ENCODE data around the gene RNF5. TPM values are rescaled to one million over a fixed set of nuclear protein-coding genes. Genes with fewer than 3 reads are reported as not detected.

The RNF5 gene
- polyA plus RNA-seq, 1 of the 3 experiments (the other 2 are of a cell fraction), result 110 TPM

DNA sequence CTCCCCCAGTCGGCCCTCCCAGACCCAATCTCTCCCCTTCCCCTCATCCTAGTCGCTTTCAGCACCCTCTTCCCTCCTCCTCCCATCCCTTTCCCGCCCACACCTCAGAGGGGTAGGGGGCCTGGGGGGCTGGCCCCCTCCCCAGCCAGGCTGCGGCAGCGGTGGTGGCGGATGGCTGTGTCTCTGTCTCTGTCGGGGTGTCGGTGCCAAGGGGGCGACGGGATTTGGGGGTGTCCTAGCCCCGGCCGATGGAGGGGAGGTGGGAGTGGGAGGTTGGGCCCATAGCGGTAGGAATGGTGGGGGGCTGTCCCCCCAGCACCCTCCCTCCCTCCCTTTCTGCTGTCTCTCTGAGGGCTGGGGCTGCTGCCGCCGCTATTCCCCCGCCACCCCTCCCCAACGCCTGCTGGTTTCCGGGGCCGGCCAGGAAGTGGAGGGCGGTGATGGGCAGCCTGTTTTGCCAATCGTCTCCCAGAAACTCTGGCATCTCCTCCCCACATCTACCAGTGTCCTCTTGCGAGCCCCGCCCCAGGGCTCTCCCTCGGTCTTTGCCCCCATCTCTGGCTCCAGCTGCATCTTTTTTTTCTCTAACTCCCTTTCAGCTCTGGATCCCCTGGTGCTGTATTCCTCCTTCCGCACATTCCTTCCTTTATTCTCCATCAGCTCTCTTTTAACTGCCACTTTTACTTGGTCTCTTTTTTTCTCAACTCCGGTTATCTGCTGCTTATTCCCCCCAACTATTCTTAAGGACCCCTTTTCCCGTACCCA is 2.3 kb upstream of the RNF5 start, which contains the start of gene AGPAT1:
Gene AGPAT1 (minus strand): TSS at position 374 of the 765 bp plus-strand sequence. CDS start 4,588 bp downstream, outside the sequence.
- Histone ChIP-seq H3F3A (replicated peaks; ENCODE audit: insufficient read depth) (peaks cover 13% of the 10 kb centered on the region), H4K20me1 (ENCODE audit: insufficient read depth) (no peaks in the 10 kb centered on the region), H3K4me2 (peak within 1 kb of the TSS; percentile 81), H3K9ac (peak within 1 kb of the TSS; percentile 84), H3K27ac (ENCODE audit: low read depth in 2 of 2, low read length in 1 of 2) (peak within 1 kb of the TSS; percentile 98 to 99), H3K4me3 (ENCODE audit: low read depth in 2 of 2, low read length in 1 of 2) (peak within 1 kb of the TSS; percentile 84 to 99), H3K36me3 (replicated peaks in 1 of 2; ENCODE audit: control insufficient read depth in 1 of 2, insufficient read depth in 2 of 2, low read length in 1 of 2) (peaks cover 3 to 12% of the 10 kb centered on the region in 2 experiments), H3K9me2 (no peaks in the 10 kb centered on the region), H3K4me1 (ENCODE audit: control insufficient read depth in 1 of 2, insufficient read depth in 2 of 2, low read depth in 1 of 2, low read length in 1 of 2) (peaks cover 12 to 40% of the 10 kb centered on the region in 2 experiments; a peak in 3 of 4 replicates), H3K79me2 (ENCODE audit: insufficient read depth) (peaks cover 55% of the 10 kb centered on the region), H2AFZ (ENCODE audit: low read depth) (peak within 1 kb of the TSS; percentile 88), H3K27me3 (ENCODE audit: insufficient read depth) (no peaks in the 10 kb centered on the region), H3K9me3 (no peaks in the 10 kb centered on the region)
- ChIA-PET POLR2A (interaction anchor here (0.7 to 4.1 kb wide), 5 partner anchors 14 to 511 kb away, joined by 3 to 22 read pairs (median 5); partner anchors contain the start of genes ATF6B, FKBPL, GPANK1 and PBX2), CTCF (interaction anchor here (0.7 to 1.6 kb wide), 4 partner anchors 10 to 128 kb away, joined by 3 to 4 read pairs (median 4); partner anchors contain the start of gene EGFL8)
- WGBS (ENCODE audit: low lambda C conversion rate), result under 1% methylated on average over 18 of the region's 27 CpGs
- peak; percentile 83 for TF ChIP-seq POLR2AphosphoS5 (IDR thresholded peaks at IDR 0.05; ENCODE audit: low read depth, low read length)
- peak; percentile 91 for TF ChIP-seq GABPA (IDR thresholded peaks at IDR 0.05; ENCODE audit: low read depth)
- TF ChIP-seq ELF1 (IDR thresholded peaks at IDR 0.05), result peak; percentile 61; the same call in 1 of the 2 replicates
- TF ChIP-seq, protein P1, sequence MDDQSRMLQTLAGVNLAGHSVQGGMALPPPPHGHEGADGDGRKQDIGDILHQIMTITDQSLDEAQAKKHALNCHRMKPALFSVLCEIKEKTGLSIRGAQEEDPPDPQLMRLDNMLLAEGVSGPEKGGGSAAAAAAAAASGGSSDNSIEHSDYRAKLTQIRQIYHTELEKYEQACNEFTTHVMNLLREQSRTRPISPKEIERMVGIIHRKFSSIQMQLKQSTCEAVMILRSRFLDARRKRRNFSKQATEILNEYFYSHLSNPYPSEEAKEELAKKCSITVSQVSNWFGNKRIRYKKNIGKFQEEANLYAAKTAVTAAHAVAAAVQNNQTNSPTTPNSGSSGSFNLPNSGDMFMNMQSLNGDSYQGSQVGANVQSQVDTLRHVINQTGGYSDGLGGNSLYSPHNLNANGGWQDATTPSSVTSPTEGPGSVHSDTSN (IDR thresholded peaks at IDR 0.05), result peak; percentile 100
- TF ChIP-seq, protein P2, sequence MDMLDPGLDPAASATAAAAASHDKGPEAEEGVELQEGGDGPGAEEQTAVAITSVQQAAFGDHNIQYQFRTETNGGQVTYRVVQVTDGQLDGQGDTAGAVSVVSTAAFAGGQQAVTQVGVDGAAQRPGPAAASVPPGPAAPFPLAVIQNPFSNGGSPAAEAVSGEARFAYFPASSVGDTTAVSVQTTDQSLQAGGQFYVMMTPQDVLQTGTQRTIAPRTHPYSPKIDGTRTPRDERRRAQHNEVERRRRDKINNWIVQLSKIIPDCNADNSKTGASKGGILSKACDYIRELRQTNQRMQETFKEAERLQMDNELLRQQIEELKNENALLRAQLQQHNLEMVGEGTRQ (IDR thresholded peaks at IDR 0.05; ENCODE audit: borderline replicate concordance, low read depth, low read length), result no peak
- no peak for TF ChIP-seq MEF2A (IDR thresholded peaks at IDR 0.05; ENCODE audit: borderline replicate concordance, low read depth)
- TF ChIP-seq, protein P3, sequence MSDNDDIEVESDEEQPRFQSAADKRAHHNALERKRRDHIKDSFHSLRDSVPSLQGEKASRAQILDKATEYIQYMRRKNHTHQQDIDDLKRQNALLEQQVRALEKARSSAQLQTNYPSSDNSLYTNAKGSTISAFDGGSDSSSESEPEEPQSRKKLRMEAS (IDR thresholded peaks at IDR 0.05; ENCODE audit: low read depth), result peak; percentile 38; the same call in 1 of the 2 replicates
- TF ChIP-seq, protein P4, sequence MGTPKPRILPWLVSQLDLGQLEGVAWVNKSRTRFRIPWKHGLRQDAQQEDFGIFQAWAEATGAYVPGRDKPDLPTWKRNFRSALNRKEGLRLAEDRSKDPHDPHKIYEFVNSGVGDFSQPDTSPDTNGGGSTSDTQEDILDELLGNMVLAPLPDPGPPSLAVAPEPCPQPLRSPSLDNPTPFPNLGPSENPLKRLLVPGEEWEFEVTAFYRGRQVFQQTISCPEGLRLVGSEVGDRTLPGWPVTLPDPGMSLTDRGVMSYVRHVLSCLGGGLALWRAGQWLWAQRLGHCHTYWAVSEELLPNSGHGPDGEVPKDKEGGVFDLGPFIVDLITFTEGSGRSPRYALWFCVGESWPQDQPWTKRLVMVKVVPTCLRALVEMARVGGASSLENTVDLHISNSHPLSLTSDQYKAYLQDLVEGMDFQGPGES (IDR thresholded peaks at IDR 0.05; ENCODE audit: low read depth, low read length), result peak; percentile 46
- 0 out of 2 replicates have a peak, but pooled peaks have one; percentile 12 for TF ChIP-seq TCF12 (IDR thresholded peaks at IDR 0.05)
- TF ChIP-seq, protein P5, sequence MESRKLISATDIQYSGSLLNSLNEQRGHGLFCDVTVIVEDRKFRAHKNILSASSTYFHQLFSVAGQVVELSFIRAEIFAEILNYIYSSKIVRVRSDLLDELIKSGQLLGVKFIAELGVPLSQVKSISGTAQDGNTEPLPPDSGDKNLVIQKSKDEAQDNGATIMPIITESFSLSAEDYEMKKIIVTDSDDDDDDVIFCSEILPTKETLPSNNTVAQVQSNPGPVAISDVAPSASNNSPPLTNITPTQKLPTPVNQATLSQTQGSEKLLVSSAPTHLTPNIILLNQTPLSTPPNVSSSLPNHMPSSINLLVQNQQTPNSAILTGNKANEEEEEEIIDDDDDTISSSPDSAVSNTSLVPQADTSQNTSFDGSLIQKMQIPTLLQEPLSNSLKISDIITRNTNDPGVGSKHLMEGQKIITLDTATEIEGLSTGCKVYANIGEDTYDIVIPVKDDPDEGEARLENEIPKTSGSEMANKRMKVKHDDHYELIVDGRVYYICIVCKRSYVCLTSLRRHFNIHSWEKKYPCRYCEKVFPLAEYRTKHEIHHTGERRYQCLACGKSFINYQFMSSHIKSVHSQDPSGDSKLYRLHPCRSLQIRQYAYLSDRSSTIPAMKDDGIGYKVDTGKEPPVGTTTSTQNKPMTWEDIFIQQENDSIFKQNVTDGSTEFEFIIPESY (IDR thresholded peaks at IDR 0.05; ENCODE audit: borderline replicate concordance, low read depth), result no peak
- peak; percentile 70 for TF ChIP-seq TAF1 (IDR thresholded peaks at IDR 0.05; ENCODE audit: borderline replicate concordance, low read depth, low read length)
- TF ChIP-seq RFX5 (IDR thresholded peaks at IDR 0.05; ENCODE audit: low read length), result peak; percentile 34; the same call in 1 of the 2 replicates
- TF ChIP-seq CHD2 (IDR thresholded peaks at IDR 0.05; ENCODE audit: low read length, partially characterized antibody), result peak; percentile 72
- 0 out of 2 replicates have a peak, but pooled peaks have one; percentile 28 for TF ChIP-seq MXI1 (IDR thresholded peaks at IDR 0.05; ENCODE audit: low read depth, low read length)
- no peak for TF ChIP-seq YY1 (IDR thresholded peaks at IDR 0.05; ENCODE audit: low read depth)
- peak; percentile 97 for DNase-seq

All from SK-N-SH (cell line).